ENCODE results near the gene PEAK1. TPM values are rescaled to one million over a fixed set of nuclear protein-coding genes. Genes with fewer than 3 reads are reported as not detected.
"Not testable (repeated sequence)": the region's sequence is repeated elsewhere in the genome, so short reads cannot be mapped to it uniquely, and the experiment has no call there.

Gene PEAK1
- polyA plus RNA-seq, 10 donors, result 28.4 to 42.5 (median 37.3) TPM

- DNase-seq, result no peak
Observed at GRCh38 chr15:77311618-77312398, 108.1 kb downstream of the PEAK1 start.

GRCh38 chr15:77311020-77311419 lies 108.9 kb downstream of the PEAK1 start:
- no peak for DNase-seq

GRCh38 chr15:77309392-77309791 lies 110.5 kb downstream of the PEAK1 start:
- no peak for DNase-seq

DNA sequence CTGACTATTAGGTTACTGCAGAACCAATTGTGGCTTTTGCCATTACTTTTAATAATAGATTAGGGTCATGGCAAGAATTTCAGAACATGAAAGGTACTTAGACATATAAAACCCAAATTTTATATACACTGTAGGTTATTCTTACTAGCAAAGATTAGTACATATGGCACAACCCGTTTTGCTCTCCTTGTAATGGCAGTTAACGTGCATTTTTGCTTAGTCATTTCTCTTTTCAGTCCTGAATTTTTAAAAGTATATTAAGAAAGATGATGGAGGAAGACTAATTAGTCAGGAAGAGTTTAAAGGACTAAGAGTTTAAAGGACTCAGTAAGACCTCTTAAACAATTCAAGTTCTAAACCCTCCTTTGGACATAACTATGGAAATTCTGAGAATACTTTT lies 114.0 kb downstream of the PEAK1 start:
- DNase-seq, result no peak

- peak in 1 of 3 donors; percentile 16 for DNase-seq
Observed at GRCh38 chr15:77296773-77297337, 123.0 kb downstream of the PEAK1 start.

DNA sequence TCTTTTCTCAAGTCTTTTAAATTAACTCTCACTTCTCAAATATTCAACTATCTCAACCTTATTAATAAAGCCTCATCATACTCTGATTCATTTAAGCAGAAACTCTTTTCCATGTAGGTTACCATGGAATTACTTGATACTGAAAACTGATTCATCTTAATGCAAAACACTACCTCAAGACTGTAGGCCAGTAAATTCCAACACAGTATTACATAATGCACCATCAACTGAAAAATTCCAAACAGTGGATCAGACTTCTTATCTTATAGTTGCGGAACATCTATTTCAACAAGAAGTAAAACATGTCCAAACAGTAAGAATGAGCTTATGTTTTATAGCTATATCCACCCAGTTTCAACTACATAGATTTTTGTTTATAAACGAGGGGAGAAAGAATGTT lies 124.5 kb downstream of the PEAK1 start:
- DNase-seq, result peak in 1 of 3 donors; percentile 16

DNA sequence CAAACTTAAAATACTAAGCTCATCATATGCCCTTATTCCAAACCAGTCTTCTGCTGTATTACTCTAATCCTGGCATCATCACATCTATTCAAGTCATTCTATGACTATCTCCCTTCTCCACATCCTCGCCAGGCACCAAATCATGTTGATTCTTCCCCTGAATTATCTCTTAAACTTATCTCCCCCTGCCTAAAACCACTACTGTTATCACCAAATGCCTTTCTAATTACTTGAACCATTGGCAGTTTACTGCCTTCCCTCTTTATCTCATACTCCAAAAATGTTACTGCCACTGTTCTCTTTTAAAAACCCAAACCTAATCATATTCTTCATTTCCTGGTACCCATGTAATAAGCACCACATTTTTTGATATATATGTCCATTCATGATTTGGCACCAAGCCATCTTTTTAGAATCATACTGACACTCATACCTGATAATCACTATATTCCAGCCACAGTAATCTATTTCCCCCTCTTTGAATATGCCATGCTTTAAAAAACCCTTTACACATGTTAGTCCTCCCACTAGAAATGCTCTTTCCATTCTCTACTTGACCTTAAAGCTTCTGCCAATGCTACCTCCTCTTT lies 126.8 kb downstream of the PEAK1 start:
- no peak for DNase-seq

GRCh38 chr15:77291107-77291506 lies 128.8 kb downstream of the PEAK1 start:
- no peak for DNase-seq

DNA sequence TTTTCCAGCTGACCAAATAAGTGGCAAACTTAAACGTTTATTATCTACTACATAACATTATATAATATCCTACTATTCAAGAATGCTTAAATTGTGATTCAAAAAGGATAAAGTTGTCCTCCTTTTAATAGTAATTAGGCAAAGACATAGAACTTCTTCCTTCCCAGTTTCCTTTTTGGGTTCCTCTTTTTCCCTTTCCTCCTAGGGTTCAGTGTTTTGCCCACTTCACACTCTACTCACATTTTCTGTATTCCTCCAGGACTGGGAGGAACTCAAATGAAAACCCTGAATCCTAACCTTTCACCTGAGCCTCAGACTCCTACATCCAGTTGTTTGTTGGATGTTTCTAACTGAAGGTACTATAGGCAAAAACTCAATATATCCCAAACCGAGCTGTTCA lies 132.5 kb downstream of the PEAK1 start:
- no peak for DNase-seq

GRCh38 chr15:77285057-77285997 lies 134.6 kb downstream of the PEAK1 start:
- DNase-seq, result no peak

DNA sequence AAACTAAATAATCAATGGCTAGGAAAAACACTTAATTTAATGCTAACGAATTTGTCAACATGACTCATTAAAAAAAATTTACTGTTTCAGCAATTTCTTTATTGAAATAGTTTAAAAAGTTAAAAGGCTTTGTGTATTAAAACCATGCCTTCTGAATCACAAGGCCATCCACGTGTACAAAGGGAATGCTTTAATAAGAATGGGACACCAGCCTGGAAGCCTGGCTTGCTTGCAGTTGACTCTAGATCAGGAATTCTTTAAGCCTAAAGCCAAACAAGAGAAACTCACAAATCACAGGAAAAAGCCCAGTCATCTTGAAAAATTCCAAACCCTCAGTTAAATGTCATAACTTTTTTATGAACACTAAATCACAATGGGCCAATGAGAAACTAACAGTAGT lies 137.6 kb downstream of the PEAK1 start:
- DNase-seq, result peak; percentile 73 to 82 (median 81)

DNA sequence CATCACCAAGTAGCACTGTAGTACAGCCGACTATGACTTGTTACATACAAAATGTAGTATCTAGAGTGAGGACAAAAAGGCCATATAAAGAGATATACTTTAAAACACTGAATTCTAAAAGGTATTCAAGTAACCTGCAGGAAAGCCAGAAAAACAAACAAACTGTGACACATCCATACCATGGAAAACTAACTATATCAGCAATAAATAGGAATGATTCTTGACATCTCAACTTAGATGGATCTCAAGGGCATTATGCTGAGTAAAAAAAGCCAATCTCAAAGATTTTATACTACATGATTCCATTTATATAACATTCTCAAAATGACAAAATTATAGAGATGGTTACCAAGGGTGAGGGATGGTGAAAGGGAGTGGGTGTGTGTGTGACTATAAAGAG lies 143.0 kb downstream of the PEAK1 start:
- no peak for DNase-seq

DNA sequence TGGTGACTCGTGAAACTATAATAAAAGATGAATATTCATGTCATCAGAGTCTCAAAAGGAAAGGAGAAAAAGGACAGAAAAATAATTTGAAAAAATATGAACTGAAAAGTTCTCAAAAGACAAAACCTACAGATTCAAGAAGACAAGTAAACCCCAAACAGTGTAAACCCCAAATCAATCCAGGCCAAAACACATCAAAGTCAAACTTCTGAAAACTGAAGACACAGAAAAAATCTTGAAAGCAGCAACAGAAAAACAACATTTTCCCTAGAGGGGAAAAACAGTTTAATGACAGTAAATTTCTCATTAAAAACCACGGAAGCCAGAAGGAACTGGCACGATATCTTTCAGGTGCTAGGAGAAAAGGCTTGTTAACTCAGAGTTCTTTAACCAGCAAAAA lies 143.8 kb downstream of the PEAK1 start:
- no peak for DNase-seq

DNA sequence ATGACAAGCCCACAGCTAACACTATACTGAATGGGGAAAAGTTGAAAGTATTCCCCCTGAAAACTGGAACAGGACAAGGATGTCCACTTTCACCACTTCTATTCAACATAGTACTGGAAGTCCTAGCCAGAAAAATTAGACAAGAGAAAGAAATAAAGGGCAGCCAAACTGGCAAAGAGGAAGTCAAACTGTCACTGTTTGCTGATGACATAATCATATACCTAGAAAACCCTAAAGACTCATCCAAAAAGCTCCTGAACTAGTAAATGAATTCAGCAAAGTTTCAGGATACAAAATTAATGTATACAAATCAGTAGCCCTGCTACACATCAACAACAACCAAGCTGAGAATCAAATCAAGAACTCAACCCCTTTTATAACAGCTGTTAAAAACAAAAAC lies 146.8 kb downstream of the PEAK1 start:
- DNase-seq, result not testable (repeated sequence)

DNA sequence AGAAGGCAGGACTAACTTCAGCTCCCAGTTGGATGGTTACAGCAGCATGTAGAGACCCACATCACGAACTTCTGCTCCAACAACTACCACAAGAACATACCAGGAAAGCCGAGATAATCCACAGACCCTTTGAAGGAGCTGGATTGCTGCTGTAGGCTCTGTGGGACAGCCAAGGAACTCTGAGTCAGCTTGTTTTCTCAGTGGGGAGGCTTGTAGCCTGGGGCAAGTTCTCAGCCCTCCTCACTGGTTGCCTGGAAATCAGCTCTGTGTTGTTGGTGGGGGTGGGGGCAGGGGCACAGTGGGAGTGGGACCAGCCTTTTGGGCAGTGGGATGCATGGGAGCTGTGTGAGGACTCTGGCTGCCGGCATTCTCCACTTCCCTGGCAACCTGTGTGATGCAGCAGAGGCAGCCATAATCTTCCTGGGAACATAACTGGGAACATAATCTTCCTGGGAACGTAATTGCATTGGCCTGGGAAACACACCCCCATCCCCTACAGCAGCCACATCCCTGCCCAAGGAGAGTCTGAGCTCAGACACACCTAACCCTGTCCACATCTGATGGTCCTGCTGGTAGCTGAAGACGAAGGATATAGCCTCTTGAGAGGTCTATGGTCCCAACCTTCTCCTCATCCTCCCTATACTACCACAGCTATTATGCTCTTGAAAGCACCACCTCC lies 153.1 kb downstream of the PEAK1 start:
- DNase-seq, result peak in 1 of 3 donors; percentile 13

GRCh38 chr15:77255385-77255784 lies 164.5 kb downstream of the PEAK1 start:
- DNase-seq, result no peak

DNA sequence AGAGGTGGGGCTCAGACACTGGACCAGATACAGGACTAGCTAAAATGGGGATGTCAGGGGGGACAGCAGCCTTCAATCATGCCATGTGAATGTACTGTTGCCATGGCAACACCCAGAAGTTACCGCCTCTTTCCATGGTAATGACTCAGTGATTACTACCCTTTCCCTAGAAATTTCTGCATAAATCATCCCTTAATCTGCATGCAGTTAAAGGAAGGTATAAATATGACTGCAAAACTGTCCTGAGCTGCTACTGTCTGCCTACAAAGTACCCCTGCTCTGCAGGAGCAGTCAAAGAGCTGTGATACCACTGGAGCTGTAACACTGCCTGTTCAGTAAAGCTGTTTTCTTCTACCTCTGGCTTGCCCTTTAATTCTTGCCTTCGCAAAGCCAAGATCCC lies 168.2 kb downstream of the PEAK1 start:
- peak in 1 of 3 donors; percentile 12 for DNase-seq

DNA sequence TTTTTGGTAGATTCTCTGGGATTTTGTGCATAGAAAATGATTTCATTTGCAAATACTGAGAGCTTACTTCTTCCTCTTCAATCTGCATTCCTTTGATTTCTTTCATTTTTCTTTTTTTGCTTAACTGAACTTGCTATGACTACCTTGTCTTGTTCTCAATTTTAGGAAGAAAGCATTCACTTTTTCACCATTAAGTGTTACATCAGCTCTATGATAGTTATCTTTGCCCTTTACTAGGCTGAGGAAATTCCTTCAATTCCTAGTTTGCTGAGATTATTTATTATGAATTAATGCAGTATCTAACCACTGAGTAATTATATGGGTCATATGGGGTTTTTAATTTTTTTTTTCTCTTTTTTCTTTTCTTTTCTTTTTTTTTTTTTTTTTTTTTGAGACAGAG lies 172.8 kb downstream of the PEAK1 start:
- no peak for DNase-seq

GRCh38 chr15:77243716-77244401 lies 176.0 kb downstream of the PEAK1 start:
- DNase-seq, result no peak

GRCh38 chr15:77243135-77243534 lies 176.8 kb downstream of the PEAK1 start:
- DNase-seq, result peak in 2 of 3 donors; percentile 17 to 53

Data from muscle of back (tissue), 11 donors.